Panc1 (cell line): ENCODE data around the gene RAB3GAP2.

ENCODE experiments used
- CTCF ChIP-seq: fragments of 450-650 bp; IDR thresholded peaks from 2 replicates; pipeline ENCODE4 v1.5.1; 2017; ENCODE audit warnings: mild to moderate bottlenecking
- POLR2AphosphoS5 ChIP-seq: IDR thresholded peaks from 2 replicates; pipeline ENCODE4 v1.6.1; 2012; ENCODE audit warnings: mild to moderate bottlenecking, low read depth, low read length, moderate library complexity
- TCF7L2 ChIP-seq: IDR thresholded peaks from 2 replicates; pipeline ENCODE4 v1.6.1; 2011; ENCODE audit warnings: mild to moderate bottlenecking, low read depth, low read length, inconsistent platforms

GRCh38 chr1:220267630-220268029 lies 4.6 kb downstream of the RAB3GAP2 start:
- TF ChIP-seq POLR2AphosphoS5, result no peak
- TF ChIP-seq TCF7L2, result no peak
- TF ChIP-seq CTCF, result no peak
